DND-41 (cell line): ENCODE data around the gene AFAP1.

Source experiments
- ATAC-seq: fragments of 200-7000 bp; cut with Tn5 transposase; 3 replicates; pipeline ENCODE4 v1.9.1; 2021; ENCODE audit warnings: low read depth; ENCODE audit not compliant: insufficient read depth
- DNase-seq: peaks from one replicate; pipeline ENCODE4 v3.0.0-alpha.2; 2020
- H2AFZ ChIP-seq: 2 replicates; pipeline ENCODE4 v1.6.0; 2012; ENCODE audit warnings: low read depth, low read length
- H3K27ac ChIP-seq: 2 replicates; pipeline ENCODE4 v1.5.1; 2012; ENCODE audit warnings: low read length, inconsistent platforms
- H3K27me3 ChIP-seq: fragments of 200-600 bp; sonication (generic); 2 replicates; pipeline ENCODE4 v1.6.0; 2012; ENCODE audit warnings: low read length, mild to moderate bottlenecking, inconsistent platforms; ENCODE audit not compliant: insufficient read depth, poor library complexity
- H3K36me3 ChIP-seq: 2 replicates; pipeline ENCODE4 v1.5.1; 2012; ENCODE audit warnings: low read length, inconsistent platforms; ENCODE audit not compliant: insufficient read depth
- H3K4me1 ChIP-seq: 2 replicates; pipeline ENCODE4 v1.5.1; 2012; ENCODE audit warnings: mild to moderate bottlenecking, low read length; ENCODE audit not compliant: insufficient read depth
- H3K4me2 ChIP-seq: 2 replicates; pipeline ENCODE4 v1.6.0; 2012; ENCODE audit warnings: mild to moderate bottlenecking, moderate library complexity, low read length, inconsistent platforms; ENCODE audit not compliant: insufficient read depth
- H3K4me3 ChIP-seq, 2 experiments: fragments of 200-600 bp in 1 of 2; shearing (Covaris generic) in 1 of 2; 2 replicates each; pipeline ENCODE4 v1.5.1; 2012 to 2016; ENCODE audit warnings: inconsistent platforms in 2 of 2, low read length in 2 of 2, mild to moderate bottlenecking in 2 of 2, low read depth in 1 of 2, moderate library complexity in 1 of 2
- H3K79me2 ChIP-seq: 2 replicates; pipeline ENCODE4 v1.6.0; 2012; ENCODE audit warnings: low read length, inconsistent platforms; ENCODE audit not compliant: insufficient read depth
- H3K9ac ChIP-seq: 2 replicates; pipeline ENCODE4 v1.6.0; 2012; ENCODE audit warnings: low read depth, mild to moderate bottlenecking, inconsistent platforms, low read length, moderate library complexity
- H3K9me3 ChIP-seq: 2 replicates; pipeline ENCODE4 v1.5.1; 2012; ENCODE audit warnings: low read length, moderate library complexity, mild to moderate bottlenecking, inconsistent platforms; ENCODE audit not compliant: insufficient read depth, severe bottlenecking
- H4K20me1 ChIP-seq: 2 replicates; pipeline ENCODE4 v1.6.0; 2012; ENCODE audit warnings: low read length; ENCODE audit not compliant: insufficient read depth
- EZH2 ChIP-seq: IDR thresholded peaks from 3 replicates; pipeline ENCODE4 v1.6.1; 2012; ENCODE audit warnings: borderline replicate concordance, low read depth, mild to moderate bottlenecking, moderate library complexity, low read length, inconsistent platforms; ENCODE audit not compliant: severe bottlenecking
- TF ChIP-seq, protein P1 (sequence below): IDR thresholded peaks from 2 replicates; pipeline ENCODE4 v1.5.1; 2012; ENCODE audit warnings: borderline replicate concordance, low read length, moderate library complexity, mild to moderate bottlenecking; ENCODE audit not compliant: poor library complexity, severe bottlenecking; ENCODE audit errors: extremely low read depth

The AFAP1 gene

DNA sequence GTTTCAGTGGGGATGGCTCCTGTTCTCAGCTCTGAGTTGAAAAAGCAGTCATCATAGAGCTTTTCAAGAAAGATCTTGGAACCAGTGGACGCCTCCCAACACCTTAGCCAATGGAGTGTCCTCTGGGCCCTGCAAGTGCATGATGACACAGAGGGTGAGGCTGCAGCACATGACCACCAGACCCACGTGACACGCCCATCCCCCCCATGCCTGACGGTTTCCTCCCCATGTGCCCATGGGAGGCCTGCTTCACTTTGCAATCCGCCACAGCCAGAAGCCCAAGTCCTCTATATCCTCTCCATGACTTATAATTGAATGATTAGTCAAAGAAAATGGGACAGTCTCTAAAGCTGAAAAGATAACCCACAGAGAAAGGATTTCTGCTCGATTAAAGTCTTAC lies 187.0 kb downstream of the AFAP1 start:
- no peak overlapping the region for H3K27ac ChIP-seq
- DNase-seq = no peak
- no peaks in the 10 kb centered on the region for H4K20me1 ChIP-seq

DNA sequence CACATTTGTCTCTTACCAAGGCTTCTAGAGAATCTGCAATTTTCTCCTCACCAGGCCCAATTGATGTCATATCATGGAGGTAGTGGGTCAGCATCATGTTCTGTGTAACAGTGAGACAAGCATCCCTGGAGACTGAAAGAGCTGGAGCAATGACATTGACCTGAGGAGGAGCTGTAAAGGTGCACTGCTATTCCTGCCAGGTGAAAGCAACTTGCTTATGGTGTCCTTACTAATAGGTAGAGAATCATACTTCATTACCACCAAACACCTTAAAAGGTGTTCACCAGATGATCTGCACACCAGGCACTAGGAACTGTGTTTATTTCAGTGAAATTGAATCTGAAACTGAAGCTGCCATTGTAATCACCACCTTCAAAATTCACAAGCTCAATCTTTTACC lies 188.7 kb downstream of the AFAP1 start:
- H3K27me3 ChIP-seq = no peaks in the 10 kb centered on the region
- no peak overlapping the region for H3K9ac ChIP-seq
- H3K4me1 ChIP-seq = no peaks in the 10 kb centered on the region
- H4K20me1 ChIP-seq = no peaks in the 10 kb centered on the region
- no peaks in the 10 kb centered on the region for H3K9me3 ChIP-seq
- no peak for TF ChIP-seq EZH2
- TF ChIP-seq, protein P1, sequence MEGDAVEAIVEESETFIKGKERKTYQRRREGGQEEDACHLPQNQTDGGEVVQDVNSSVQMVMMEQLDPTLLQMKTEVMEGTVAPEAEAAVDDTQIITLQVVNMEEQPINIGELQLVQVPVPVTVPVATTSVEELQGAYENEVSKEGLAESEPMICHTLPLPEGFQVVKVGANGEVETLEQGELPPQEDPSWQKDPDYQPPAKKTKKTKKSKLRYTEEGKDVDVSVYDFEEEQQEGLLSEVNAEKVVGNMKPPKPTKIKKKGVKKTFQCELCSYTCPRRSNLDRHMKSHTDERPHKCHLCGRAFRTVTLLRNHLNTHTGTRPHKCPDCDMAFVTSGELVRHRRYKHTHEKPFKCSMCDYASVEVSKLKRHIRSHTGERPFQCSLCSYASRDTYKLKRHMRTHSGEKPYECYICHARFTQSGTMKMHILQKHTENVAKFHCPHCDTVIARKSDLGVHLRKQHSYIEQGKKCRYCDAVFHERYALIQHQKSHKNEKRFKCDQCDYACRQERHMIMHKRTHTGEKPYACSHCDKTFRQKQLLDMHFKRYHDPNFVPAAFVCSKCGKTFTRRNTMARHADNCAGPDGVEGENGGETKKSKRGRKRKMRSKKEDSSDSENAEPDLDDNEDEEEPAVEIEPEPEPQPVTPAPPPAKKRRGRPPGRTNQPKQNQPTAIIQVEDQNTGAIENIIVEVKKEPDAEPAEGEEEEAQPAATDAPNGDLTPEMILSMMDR = no peak
- no peaks in the 10 kb centered on the region for H3K79me2 ChIP-seq
- no peak overlapping the region for H3K27ac ChIP-seq
- H3K36me3 ChIP-seq = no peaks in the 10 kb centered on the region
- no peak for DNase-seq
- no peak overlapping the region for H3K4me3 ChIP-seq
- no peak overlapping the region for H3K4me2 ChIP-seq
- H2AFZ ChIP-seq = no peak overlapping the region
- no peak for ATAC-seq

More for the DNA sequence above, 187.0 kb downstream of the AFAP1 start:
- H3K9ac ChIP-seq = no peak overlapping the region
- H3K36me3 ChIP-seq = no peaks in the 10 kb centered on the region
- H3K4me2 ChIP-seq = no peak overlapping the region
- H3K79me2 ChIP-seq = no peaks in the 10 kb centered on the region
- no peaks in the 10 kb centered on the region for H3K27me3 ChIP-seq
- H3K4me1 ChIP-seq = no peaks in the 10 kb centered on the region
- TF ChIP-seq EZH2 = no peak
- ATAC-seq = no peak
- H2AFZ ChIP-seq = no peak overlapping the region
- no peak overlapping the region for H3K4me3 ChIP-seq
- no peaks in the 10 kb centered on the region for H3K9me3 ChIP-seq

DNA sequence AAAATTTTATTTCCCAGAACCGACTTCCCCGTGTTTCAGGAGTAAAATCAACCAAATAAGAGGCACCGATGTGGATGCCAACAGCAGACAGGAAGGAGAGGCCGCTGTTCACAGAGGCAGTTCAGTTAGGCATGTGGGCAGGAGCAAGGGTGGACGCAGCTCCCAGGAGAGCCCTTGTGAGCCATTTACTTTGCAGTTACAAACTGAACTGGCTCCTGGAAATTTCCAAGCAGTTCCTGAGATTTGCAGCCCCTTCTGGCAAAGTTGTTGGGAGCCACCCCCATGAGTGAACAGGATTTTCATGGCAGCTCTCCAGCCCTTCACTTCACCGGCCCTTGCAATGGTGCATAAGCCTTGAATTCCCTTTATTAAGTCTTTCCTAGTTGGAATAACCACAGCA lies 189.1 kb downstream of the AFAP1 start:
- Histone ChIP-seq H3K36me3 (no peaks in the 10 kb centered on the region), H3K79me2 (no peaks in the 10 kb centered on the region), H4K20me1 (no peaks in the 10 kb centered on the region), H3K4me2 (no peak overlapping the region), H2AFZ (no peak overlapping the region), H3K9ac (no peak overlapping the region), H3K27me3 (no peaks in the 10 kb centered on the region), H3K4me1 (no peaks in the 10 kb centered on the region), H3K4me3 (no peak overlapping the region), H3K27ac (no peak overlapping the region), H3K9me3 (no peaks in the 10 kb centered on the region)
- DNase-seq (no peak), ATAC-seq (no peak)
- TF ChIP-seq, protein P1 = no peak
- no peak for TF ChIP-seq EZH2

DNA sequence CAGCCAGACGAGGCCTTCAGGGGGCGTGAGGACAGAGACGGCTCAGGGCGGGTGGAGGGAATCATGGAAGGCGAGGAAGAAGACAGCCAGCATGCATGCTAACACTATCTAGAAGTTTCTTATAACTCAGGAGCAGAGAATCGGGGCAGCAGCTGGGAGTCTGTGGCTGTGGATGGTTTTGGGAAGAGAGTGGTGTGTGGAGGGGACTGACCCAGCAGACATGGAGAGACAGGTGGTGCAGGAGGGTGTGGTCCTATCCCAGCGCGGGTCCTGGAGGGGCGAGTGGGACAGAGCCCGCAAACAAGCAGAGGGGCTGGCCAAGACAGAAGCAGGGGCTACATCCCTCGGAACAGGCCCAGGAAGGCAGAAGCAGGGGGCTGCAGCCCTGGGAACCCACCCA lies 192.1 kb downstream of the AFAP1 start:
- no peak for ATAC-seq
- no peaks in the 10 kb centered on the region for H3K36me3 ChIP-seq
- H3K4me3 ChIP-seq = no peak overlapping the region
- no peak overlapping the region for H3K4me2 ChIP-seq
- no peak overlapping the region for H3K27ac ChIP-seq
- no peak overlapping the region for H2AFZ ChIP-seq
- H3K9ac ChIP-seq = no peak overlapping the region
- H3K9me3 ChIP-seq = no peaks in the 10 kb centered on the region
- TF ChIP-seq, protein P1 = no peak
- TF ChIP-seq EZH2 = no peak
- no peaks in the 10 kb centered on the region for H4K20me1 ChIP-seq
- no peaks in the 10 kb centered on the region for H3K4me1 ChIP-seq
- no peaks in the 10 kb centered on the region for H3K27me3 ChIP-seq
- H3K79me2 ChIP-seq = no peaks in the 10 kb centered on the region
- DNase-seq = no peak
